HG03175 (cell line): ENCODE data around the gene RFX2.
"Not testable (repeated sequence)": the region's sequence is repeated elsewhere in the genome, so short reads cannot be mapped to it uniquely, and the experiment has no call there.

Source experiments
- ATAC-seq: cut with Tn5 transposase; IDR thresholded peaks from one replicate; pipeline ENCODE4 v1.9.1; 2021; ENCODE audit warnings: mild to moderate bottlenecking, moderate library complexity; ENCODE audit not compliant: unreplicated experiment

The RFX2 gene

DNA sequence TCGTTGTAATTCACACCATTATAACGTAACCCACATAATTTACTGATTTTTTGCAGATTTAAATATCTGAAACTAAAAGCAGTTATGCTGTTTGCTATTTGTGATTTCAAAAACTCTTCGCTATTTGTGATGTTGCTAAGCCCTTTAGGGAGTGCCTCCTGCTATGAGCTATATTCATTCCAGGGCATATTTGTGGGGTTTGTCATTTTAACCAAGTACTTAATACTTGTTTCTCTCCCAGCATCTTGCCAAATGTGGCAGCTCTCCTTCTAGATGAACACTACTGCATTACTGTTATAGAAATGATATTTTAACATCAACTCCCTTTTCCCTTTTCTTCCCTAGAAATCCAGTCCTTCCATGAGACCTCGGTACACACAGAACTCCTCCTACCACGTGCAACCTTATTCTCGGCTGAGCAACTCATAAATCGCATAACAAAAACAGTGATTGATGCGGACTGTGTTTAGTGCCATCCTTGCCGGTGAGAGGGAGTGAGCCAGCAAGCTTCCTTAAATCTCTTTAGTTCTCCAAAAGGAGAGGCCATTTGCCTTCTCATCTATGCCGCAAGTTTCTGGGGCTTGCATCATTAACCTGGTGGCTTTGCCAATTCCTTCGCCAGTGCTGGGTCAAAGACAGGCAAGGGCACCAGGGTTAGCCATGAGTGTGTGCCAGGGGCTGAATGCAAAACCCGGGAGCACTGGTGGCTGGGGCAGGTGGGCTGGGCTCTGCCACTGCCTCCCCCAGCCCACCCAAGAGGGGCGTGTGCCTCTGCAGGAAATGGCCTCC, 33.4 kb downstream of the RFX2 start:
- no peak for ATAC-seq

GRCh38 chr19:6076291-6076665, 34.0 kb downstream of the RFX2 start:
- ATAC-seq: no peak

DNA sequence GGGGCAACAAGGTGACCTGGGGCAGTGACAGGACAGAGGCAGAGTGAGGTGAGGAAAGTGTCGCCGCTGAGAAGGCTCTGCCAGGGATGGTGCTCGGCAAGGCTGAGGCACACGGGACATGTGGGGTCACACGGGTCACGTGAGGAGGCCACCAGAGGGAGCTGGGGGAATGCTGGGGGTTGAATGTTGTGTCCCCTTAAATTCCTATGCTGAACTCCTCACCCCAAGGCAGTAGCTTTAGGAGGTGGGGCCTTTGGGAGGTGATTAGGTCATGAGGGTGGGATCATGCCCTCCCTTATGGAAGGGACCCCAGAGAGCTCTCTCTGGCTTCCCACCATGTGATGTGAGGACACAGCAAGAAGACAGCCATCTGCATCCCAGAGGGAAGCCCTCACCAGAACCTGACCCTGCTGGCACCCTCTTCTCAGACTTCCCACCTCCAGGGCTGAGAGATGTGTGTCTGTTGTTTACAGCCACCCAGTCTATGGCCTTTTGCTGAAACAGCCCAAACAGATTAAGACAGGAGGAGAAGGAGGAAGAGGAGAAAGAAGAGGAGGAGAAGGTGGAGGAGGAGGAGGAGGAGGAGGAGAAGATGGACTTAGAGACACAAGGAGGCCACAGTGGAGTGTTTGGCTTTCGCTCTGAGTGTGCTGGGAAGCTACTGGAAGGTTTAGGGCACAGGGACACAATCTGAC, 35.4 kb downstream of the RFX2 start:
- ATAC-seq: no peak

DNA sequence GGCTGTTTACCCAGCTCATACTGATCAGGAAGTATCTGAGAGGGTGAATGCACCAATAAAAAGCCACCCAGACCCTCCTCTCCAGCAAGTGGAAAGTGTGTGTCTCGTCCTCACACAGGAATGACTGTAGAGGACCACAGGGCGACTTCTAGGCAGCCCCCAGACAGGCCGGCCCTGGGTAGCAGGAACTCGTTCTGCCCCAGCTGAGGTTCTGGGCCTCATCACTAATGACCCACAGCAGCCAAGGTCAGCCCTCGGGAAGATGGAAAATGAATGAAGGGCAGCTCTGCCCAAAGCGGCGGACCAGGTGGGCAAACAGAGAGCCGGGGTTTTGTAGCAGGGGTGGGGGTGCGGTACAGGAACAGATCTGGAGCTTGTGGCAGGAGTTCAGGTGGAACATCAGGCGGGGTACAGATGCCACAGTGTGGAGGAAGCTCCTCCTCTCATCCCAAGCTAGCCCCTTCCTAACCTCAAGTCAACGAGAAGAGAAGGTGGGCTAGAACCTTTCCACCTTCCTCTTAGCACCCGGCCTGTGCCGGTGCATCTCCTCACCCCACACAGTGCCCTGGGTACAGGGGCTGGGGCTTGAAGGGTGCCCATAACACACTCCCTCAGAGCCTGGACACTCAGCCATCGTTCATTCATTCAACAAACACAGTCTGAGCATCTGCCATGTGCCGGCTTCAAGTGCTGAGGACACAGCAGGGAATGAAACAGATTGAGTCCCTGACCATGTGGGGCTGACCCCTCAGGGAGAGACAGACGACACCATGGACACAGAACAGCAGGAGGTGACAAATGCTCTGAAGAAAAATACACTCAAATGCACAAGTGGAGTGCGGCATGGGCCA, 36.2 kb downstream of the RFX2 start:
- no peak for ATAC-seq

DNA sequence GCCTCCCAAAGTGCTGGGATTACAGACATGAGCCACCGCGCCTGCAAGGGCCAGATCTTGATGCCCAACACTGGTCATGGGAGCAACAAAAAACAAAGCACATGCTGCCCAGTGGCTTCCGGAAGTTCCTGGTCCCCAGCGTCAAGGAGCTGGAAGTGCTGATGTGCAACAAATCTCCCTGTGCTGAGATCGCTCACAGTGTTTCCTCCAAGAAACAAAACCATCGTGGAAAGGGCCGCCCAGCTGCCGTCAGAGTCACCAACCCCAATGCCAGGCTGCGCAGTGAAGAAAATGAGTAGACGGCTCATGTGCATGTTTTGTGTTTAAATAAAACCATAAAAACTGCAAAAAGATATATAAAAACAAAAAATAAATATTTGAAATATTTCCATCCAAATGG, 37.1 kb downstream of the RFX2 start:
- not testable (repeated sequence) for ATAC-seq

- ATAC-seq: no peak
Measured at GRCh38 chr19:6071875-6072274, 38.4 kb downstream of the RFX2 start.

GRCh38 chr19:6070720-6071485, 39.4 kb downstream of the RFX2 start:
- ATAC-seq: no peak

DNA sequence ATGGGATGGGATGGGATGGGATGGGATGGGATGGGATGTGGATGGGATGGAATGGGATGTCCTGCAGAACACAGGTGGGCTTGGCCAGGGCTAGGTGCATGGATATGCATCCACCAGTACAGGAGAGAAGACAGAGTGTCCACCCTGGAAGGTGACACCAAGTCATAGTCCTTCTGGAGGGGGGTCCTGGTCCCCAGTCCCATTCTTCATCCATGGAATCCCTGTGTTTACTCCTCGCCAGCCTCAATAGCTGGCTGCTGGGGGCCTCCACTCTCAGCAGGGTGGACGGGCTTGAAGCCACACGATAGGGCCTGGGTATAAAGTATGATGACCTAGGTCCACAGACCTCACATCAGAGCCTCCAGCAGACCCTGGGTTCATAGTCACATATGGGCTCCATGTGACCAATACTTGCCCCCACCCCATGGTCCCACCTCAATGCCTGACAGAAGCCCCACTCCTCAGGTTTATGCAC, 40.1 kb downstream of the RFX2 start:
- ATAC-seq: no peak

- no peak for ATAC-seq
Measured at GRCh38 chr19:6069268-6069791, 41.0 kb downstream of the RFX2 start.

- no peak for ATAC-seq
Measured at GRCh38 chr19:6068711-6069110, 41.6 kb downstream of the RFX2 start.

- ATAC-seq: no peak
Measured at GRCh38 chr19:6067975-6068374, 42.3 kb downstream of the RFX2 start.

DNA sequence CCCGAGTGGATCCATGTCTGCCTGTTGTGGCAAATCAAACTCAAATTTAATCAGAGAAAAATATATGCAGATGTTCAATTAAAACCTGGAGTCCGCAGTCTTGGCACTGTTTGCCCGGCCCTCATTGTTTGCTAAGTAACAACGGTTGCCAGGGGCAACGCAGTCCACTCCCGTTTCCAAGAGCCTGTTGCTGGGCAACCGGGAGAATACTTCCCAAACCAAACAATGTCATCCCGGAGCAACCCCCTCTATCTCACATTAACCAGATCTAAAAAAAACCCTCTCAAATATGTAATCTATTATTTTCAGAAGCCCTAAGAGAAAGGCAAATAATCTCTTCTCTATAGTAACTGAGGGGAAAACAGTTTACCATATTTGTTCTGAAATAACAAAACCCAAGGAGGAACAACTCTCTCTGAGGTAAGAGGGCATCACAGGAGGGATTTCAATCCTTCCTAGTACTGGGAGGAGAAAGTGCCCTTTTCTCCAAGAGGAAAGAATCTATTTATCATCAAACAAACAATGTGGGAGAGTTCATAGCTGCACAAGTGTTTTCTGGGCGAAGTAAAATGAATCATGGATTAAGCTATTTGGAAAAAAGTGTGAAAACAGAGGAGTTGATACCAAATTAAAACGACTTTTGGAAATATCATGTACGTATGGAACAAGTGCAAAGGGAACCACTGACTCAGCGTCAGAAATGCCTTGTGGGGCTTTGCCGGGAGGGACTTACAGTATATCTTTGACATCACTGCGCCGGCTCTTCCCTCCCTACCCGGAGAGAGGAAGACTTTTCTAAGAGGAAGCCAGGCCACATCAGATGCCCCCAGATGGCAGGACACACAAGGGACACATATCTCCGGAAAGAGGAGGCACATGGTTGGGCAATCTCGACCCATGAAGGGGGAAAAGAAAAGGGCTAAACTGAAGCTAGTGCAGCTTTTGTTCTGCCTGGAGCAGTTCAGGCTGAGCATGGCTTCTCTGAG, 43.3 kb downstream of the RFX2 start:
- no peak for ATAC-seq

- ATAC-seq: no peak
Measured at GRCh38 chr19:6065685-6066374, 44.5 kb downstream of the RFX2 start.

DNA sequence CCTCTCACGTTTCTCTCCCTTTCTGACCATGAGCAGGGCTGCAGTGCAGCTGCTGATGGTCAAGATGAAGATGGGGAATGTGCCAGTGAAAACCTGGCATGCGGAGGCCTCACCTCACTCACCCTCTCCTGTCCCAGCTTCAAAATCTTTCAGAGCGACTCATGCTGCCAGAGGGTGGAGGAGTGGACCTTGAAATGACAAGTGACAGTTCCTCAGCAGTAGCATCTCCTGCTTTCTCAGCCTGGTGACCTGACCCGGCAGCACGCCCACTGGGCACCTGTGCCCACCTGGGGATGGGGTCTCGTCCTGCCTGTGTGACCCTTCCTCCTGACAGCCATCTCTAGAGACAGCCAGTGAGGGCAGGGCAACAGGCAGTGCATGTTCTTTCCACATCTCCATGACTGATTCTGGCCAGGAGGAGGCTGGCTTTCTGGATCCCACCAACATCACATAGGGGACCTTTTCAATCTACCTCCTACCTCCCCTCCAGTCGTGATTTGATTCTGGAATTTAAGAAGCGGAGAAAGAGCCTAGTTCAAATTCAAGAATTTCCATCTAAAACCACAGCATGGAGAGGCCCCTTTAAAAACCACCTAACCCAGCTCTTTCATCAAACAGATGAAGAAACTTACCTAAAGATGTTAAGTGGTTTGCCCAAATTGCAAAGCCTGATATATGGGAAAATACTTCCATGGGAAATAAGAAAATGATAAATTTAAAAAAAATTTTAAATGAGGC, 45.8 kb downstream of the RFX2 start:
- ATAC-seq: no peak

GRCh38 chr19:6063576-6064335, 46.5 kb downstream of the RFX2 start:
- ATAC-seq: no peak

DNA sequence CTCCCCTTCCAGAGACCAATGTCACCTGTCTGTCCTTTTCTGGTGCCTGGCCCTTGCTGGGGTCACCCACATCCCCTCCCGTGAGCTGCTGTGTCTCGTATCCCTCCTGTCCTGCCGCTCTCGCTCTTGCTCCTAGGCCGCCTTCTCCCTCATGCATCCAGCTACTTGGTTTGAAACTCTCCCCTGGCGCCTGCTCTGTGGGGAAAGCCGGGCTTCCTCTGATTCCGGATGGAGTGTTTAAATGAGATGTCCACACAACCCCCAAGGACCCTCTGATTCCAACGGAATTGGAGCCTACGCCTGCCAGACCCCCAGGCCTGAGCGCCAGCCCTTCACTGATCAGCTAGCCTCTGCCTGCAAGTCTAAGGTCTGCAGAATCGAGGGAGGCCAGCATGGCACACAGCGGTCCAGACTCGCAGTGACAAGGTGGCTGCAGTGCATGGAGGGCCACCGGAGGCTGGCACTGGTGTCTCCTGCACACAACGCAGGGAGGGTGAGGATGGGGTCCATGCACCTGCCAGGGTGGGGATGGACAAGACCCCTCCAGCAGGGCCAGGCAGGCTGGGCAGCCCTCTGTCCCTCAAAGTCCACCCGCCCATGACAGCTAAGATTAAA, 47.2 kb downstream of the RFX2 start:
- ATAC-seq: no peak

GRCh38 chr19:6062274-6062673, 48.0 kb downstream of the RFX2 start:
- ATAC-seq: no peak
